Type B pancreatic cell (in vitro differentiated cells): ENCODE measurements around the gene ULK4. TPM values are rescaled to one million over a fixed set of nuclear protein-coding genes. Genes with fewer than 3 reads are reported as not detected.
"Not testable (repeated sequence)": the region's sequence is repeated elsewhere in the genome, so short reads cannot be mapped to it uniquely, and the experiment has no call there.

Experiments used
- DNase-seq: peaks from one replicate; pipeline ENCODE4 v3.0.0; 2021; ENCODE audit warnings: mixed read lengths; ENCODE audit not compliant: unreplicated experiment; ENCODE audit errors: extremely low spot score
- H3K27ac Mint-ChIP-seq: 2 replicates; pipeline ENCODE4 v1.8.0; 2021; ENCODE audit warnings: mild to moderate bottlenecking, mixed read lengths
- H3K27me3 Mint-ChIP-seq: 2 replicates; pipeline ENCODE4 v1.8.0; 2021; ENCODE audit warnings: mixed read lengths
- H3K36me3 Mint-ChIP-seq: 2 replicates; pipeline ENCODE4 v1.8.0; 2021; ENCODE audit warnings: mixed read lengths
- H3K4me1 Mint-ChIP-seq: one replicate; pipeline ENCODE4 v1.8.0; 2021; ENCODE audit warnings: mixed read lengths; ENCODE audit not compliant: unreplicated experiment
- H3K4me3 Mint-ChIP-seq: 2 replicates; pipeline ENCODE4 v1.8.0; 2021; ENCODE audit warnings: mild to moderate bottlenecking, mixed read lengths
- H3K9me3 Mint-ChIP-seq: 2 replicates; pipeline ENCODE4 v1.8.0; 2021; ENCODE audit warnings: mixed read lengths
- total RNA-seq: library from RNA; stranded (reverse); gene quantifications from 2 replicates; pipeline ENCODE4 v1.2.1, GENCODE V29; 2021; ENCODE audit warnings: low replicate concordance
- TF ChIP-seq, protein P1 (sequence below): fragments of 200-600 bp; sonication (generic); conservative IDR thresholded peaks from 2 replicates; pipeline ENCODE4 v1.5.0; 2021; ENCODE audit warnings: antibody characterized with exemption, mild to moderate bottlenecking

ULK4 gene
- total RNA-seq, 1 donor from 2014 or later: 10.7 TPM

DNA sequence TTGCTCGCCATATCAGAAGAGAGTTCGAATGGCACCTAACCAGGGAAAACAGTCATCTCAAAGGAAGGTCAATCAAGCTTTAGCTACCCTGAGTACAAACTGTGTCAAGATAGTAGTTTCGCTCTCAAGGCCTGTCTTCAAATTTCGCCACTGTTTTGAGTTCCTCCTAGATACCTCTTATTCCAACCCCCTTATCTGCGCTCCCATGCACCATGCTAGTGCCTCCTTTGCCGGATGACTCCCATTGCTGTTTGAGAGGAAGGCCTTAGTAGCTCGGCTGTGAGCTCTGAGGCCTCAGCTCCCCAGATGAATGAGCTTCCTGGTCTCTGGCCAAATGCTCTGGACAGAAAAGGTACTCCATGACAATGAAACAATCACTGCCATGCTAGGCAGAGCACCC, 256.0 kb downstream of the ULK4 start:
- H3K4me1 Mint-ChIP-seq: peaks cover 10% of the 10 kb centered on the region

DNA sequence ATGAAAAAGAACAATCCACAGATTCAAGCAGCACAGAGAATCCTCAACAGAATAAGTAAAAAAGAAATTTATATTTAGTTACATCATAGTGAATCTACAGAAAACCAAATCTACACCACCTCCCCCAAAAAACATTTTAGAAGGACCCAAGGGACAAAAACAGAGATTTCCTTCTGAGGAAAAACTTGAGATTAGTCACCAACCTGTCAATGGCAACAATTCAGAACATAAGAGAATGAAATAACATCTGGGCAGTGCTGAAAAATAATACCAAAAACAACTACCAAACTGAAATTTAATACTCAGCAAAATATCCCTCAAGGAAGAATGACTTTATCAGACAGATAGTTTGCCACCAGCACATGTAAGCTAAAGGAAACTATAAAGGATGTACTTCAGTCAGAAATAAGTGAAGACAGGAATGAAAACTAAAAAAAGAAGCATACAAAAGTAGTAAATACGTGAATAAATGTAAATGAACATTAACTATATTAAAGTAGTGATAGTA, 260.7 kb downstream of the ULK4 start:
- Mint-ChIP-seq H3K4me3 (no peak overlapping the region), H3K27me3 (no peaks in the 10 kb centered on the region), H3K9me3 (peaks cover 4% of the 10 kb centered on the region), H3K4me1 (peaks cover 5% of the 10 kb centered on the region), H3K27ac (no peak overlapping the region), H3K36me3 (peaks cover 8% of the 10 kb centered on the region)
- no peak for DNase-seq
- TF ChIP-seq, protein P1, sequence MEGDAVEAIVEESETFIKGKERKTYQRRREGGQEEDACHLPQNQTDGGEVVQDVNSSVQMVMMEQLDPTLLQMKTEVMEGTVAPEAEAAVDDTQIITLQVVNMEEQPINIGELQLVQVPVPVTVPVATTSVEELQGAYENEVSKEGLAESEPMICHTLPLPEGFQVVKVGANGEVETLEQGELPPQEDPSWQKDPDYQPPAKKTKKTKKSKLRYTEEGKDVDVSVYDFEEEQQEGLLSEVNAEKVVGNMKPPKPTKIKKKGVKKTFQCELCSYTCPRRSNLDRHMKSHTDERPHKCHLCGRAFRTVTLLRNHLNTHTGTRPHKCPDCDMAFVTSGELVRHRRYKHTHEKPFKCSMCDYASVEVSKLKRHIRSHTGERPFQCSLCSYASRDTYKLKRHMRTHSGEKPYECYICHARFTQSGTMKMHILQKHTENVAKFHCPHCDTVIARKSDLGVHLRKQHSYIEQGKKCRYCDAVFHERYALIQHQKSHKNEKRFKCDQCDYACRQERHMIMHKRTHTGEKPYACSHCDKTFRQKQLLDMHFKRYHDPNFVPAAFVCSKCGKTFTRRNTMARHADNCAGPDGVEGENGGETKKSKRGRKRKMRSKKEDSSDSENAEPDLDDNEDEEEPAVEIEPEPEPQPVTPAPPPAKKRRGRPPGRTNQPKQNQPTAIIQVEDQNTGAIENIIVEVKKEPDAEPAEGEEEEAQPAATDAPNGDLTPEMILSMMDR: no peak

More for the DNA sequence above, 256.0 kb downstream of the ULK4 start:
- no peaks in the 10 kb centered on the region for H3K27me3 Mint-ChIP-seq
- peaks cover 8% of the 10 kb centered on the region for H3K36me3 Mint-ChIP-seq
- DNase-seq: no peak
- no peak overlapping the region for H3K27ac Mint-ChIP-seq
- no peak overlapping the region for H3K4me3 Mint-ChIP-seq
- TF ChIP-seq, protein P1: no peak
- no peaks in the 10 kb centered on the region for H3K9me3 Mint-ChIP-seq

DNA sequence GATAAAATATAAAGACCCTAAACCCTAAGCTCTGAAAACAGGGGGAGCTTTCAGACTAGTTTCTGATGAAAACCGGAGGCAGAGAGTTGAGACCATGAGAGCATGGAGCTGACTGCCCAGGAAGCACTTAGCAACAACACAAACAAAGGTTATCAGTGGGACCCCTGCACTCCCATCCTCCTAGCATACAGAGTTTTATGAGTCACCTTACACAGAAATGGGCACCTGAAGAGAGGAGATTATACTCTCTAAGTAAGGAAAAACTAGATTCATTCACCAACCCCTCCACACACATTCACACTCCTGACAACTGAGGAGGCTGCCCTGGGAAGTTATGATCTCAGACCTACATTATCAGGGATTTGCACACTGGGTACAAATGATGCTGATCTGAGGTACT, 261.7 kb downstream of the ULK4 start:
- Mint-ChIP-seq H3K9me3 (peaks cover 5% of the 10 kb centered on the region), H3K4me3 (no peak overlapping the region), H3K27me3 (no peaks in the 10 kb centered on the region), H3K4me1 (peaks cover 5% of the 10 kb centered on the region), H3K27ac (no peak overlapping the region), H3K36me3 (peaks cover 5% of the 10 kb centered on the region)
- TF ChIP-seq, protein P1: no peak
- no peak for DNase-seq

DNA sequence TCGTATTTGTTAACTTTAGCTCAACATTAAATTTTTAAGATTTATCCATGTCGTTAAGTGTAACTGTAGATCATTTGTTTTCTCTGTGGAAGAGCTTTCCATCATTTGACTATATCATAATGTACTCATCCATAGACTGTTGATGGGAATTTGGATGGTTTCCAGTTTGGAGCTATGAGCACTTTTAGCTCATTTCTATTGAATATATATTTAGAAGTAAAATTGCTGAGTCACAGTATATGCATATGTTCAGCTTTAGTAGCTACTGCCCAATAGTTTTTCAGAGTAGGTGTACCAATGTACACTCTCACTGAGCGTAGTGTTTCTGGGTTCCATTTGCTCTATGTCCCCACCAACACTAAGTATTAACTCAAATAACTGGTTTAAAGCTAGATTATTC, 263.0 kb downstream of the ULK4 start:
- Mint-ChIP-seq H3K4me1 (peaks cover 9% of the 10 kb centered on the region), H3K27me3 (no peaks in the 10 kb centered on the region), H3K27ac (no peak overlapping the region), H3K4me3 (no peak overlapping the region), H3K36me3 (peaks cover 4% of the 10 kb centered on the region), H3K9me3 (peaks cover 5% of the 10 kb centered on the region)
- no peak for DNase-seq
- TF ChIP-seq, protein P1: no peak

DNA sequence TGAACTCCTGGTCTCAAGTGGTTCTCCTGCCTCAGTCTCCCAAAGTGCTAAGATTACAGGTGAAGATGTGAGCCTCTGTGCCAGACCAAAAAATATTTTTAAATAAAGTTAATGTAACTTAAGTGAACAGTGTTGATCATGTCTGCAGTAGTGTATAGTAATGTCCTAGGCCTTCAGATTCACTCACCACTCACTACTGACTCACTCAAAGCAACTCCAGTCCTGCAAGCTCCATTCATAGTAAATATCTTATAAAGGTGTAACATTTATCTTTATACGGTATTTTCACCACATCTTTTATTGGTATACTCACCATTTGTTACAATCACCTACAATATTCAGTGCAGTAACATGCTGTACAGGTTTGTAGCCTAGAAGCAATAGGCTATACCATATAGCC, 264.2 kb downstream of the ULK4 start:
- Mint-ChIP-seq H3K27me3 (no peaks in the 10 kb centered on the region), H3K9me3 (peaks cover 5% of the 10 kb centered on the region), H3K36me3 (peaks cover 4% of the 10 kb centered on the region), H3K4me1 (peaks cover 10% of the 10 kb centered on the region), H3K4me3 (no peak overlapping the region), H3K27ac (no peak overlapping the region)
- TF ChIP-seq, protein P1: no peak
- no peak for DNase-seq

DNA sequence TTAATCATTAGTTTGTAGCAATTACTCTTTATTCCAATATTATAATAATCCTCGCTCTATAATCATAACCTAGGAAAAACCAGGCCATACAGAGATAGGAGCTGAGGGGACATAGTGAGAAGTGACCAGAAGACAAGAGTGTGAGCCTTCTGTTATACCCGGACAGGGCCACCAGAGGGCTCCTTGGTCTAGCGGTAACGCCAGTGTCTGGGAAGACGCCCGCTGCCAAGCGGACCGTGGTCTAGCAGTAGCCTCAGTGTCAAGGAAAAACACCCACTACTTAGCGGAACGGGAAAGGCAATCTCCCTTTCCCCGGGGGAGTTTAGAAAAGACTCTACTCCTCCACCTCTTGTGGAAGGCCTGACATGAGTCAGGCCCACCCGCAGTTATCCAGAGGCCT, 266.1 kb downstream of the ULK4 start:
- not testable (repeated sequence) for DNase-seq, H3K27ac Mint-ChIP-seq, H3K27me3 Mint-ChIP-seq, H3K9me3 Mint-ChIP-seq, H3K4me3 Mint-ChIP-seq
- TF ChIP-seq, protein P1: peak; percentile 55
- Mint-ChIP-seq H3K36me3 (peaks cover 10% of the 10 kb centered on the region), H3K4me1 (peaks cover 14% of the 10 kb centered on the region)
